Inflammatory macrophage (primary cell): Measurements from ENCODE around the gene NRG3.

Source experiments
- DNase-seq, 2 donors: peaks; one replicate each; pipeline ENCODE4 v3.0.0-alpha.2; 2020 to 2022

The NRG3 gene

DNA sequence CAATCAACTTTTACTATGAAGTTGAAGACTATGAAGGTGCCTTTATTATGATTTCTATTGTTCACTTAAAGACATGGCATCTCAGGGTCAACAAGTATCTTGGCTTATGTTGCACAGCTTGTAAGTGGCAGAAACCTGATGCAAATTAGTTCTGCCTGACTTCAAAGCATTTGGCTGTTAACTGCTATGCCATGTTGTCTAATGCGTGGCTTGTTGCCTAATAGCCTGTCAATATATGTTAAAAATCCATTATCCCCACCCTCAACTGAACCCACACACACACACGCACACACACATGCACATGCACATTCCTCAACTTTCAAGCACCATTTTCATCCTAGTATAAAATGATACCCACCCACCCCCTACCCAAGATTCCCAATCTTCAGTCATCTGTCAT, 217.1 kb downstream of the NRG3 start:
- DNase-seq: no peak

DNA sequence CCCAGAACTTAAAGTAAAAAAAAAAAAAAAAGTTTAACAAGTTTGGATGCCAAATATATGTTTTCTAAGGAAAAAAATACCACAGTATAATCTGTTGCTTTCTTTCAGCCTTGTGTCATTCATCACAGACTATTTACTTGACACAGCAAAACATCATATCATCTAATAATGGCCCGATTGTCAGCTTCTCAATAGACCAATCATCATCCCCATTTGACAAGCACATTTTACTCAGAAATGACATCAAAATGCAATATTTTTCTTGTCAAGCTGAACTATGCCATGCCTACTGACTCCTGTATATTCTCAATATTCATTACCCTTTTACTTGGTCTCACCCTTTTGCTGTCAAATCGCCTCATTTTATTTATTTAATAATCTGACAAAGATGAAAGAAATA, 249.7 kb downstream of the NRG3 start:
- DNase-seq: no peak

DNA sequence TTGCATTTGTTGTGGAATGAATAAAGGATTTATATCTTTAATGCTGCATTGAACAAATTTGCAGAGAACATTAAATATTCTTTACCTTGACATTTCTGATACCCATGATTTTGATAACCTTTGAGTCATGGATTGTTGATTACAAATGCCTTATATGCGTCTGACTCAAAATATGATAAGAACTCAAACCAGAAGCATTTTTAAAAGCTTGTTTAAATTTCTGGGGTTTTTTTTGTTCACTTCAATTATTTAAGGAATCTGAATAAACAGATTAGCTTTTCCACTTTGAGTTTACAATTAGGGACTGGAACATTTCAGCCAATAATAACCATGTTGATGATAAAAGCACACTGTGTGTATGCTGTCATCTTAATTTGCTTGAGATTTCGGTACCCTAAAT, 253.5 kb downstream of the NRG3 start:
- no peak for DNase-seq

DNA sequence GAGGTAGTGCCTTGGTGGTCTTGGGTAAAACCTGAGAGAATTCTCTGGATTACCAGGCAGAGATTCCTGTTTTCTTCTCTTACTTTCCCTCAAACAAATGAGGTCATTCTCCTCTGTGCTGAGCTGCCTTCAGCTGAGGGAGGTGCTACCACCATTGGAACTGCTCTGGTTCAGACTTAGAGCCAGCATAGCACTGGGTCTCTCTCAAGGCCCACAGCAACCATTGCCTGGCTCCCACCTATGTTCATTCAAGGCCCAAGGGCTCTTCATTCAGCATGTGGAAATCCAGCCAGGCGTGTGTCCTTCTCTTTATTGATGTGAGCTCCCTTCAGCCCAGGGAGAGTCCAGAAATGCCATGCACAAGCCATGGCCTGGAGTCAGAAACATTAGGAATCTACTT, 261.1 kb downstream of the NRG3 start:
- DNase-seq: no peak

DNA sequence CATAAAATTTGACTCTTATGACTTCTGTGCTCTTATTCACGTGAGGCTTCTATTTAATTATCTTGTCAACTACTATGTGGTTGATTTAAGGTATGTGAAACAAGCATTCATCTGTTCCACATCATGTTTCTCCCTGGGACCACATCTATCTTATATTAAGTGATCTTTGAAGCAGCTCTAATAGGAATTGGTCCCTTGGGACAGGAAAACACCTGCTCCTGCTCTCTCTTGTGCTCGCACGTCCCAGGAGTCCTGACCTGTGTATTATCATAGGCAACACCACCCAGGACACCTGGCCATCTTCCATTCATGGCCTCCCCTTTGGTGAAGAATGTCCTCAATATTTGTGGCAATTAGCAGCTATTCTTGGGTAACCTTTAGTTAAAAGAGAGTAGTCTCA, 269.2 kb downstream of the NRG3 start:
- no peak for DNase-seq

DNA sequence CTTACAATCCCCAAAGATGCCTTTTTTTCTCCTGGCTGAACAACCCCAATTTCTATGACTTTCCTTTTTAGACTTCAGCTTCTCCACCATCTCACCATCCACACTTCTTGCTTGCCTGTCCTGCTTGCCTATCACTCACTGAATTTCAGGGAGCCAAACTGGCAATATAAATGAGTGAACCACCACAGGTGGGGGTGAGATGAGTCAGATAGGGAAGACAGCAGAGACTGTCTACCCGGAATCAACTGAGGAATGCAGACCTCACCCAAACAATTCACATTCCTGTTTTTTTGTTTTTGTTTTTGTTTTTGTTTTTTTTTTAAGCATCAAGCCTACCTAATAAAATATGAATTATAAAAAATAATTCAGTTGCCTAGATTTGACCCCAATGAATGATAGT, 273.8 kb downstream of the NRG3 start:
- DNase-seq: no peak

DNA sequence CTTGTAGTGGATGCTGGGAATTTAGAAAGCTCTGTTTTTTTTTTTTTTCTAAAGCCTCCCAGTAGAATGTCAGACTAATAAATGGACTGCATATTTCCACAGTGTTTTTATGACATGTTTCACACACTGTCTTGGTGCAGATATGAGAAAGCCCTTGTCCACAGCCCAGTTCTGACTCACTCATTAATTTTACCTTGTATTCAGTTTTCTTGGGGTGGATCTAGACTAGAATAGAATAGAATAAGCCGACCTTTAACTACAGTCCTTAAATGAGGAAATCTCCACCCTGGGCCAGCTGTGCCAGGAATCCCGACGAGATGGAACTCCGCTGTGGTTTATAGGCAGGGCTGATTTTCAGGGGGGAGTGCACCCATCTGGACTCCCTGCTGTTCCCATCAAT, 274.7 kb downstream of the NRG3 start:
- DNase-seq: no peak

DNA sequence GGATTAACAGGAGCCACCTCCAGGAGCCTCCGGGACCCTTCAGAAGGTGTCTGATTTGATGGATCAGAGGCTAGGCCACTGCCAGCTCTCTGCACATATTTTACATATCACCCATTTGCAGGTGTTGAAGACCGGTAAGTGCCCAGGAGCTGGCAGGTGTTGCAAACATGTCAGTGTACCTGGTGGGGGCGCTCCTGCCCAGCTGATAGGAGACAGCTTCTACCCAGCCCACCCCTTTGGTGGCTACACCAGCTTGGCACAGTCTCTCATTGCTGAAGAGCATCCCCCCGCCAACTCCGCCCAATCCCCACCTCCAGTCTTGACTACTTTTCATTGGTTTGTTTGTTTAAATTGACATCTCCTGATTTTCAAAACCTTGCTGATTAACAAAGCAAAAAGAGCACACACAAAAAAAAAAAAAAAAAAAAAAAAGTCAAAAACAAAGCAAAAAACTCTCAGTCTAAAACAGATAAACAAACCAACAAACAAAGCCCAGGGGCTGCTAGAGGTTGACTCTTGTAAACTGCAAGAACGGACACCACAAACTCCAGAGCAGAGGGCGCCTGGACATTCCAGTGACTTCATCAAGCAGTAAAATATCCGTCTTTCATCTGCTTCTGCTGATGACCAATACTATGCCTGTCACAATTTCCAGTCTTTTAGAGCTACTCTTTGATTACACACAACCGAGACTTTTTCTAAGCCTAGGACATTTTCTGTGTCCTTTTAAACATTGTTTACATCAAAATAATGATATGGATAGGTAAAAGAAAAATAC, 275.3 kb downstream of the NRG3 start:
- no peak for DNase-seq

DNA sequence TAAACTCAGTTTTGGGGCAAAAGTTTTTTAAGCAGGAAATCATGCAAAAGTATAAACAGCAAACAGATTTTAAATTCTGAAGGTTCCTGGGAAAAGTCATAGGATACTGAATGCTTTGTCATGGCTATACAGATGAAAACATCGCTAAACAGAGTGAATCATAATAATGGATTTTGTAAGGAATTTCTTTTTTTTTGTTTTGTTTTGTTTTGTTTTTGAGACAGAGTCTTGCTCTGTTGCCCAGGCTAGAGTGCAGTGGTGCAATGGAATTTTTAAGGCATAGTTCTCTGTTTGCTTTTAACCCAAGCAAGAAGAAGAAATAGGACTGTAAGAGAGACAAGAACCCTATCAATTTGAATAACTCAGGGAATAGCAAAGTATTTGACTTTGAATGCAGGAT, 285.3 kb downstream of the NRG3 start:
- DNase-seq: no peak

DNA sequence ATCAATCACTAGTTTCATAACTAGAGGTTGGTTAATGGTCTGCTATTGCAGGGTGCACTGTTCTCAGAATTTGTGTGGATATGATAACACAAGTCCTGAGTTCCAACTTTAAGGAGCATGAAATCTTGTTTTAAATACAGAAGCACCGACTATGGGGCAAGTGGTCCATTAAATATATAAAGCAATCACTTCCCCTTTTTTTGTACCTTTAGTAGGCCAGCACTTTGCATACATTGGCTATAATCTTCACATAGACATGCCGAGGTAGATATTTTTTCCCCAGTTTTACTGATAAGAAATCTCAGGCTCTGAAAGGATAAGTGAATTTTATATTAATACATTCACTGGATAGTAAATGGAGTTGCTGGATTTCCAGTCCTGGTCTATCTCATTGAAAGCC, 286.3 kb downstream of the NRG3 start:
- DNase-seq: no peak

DNA sequence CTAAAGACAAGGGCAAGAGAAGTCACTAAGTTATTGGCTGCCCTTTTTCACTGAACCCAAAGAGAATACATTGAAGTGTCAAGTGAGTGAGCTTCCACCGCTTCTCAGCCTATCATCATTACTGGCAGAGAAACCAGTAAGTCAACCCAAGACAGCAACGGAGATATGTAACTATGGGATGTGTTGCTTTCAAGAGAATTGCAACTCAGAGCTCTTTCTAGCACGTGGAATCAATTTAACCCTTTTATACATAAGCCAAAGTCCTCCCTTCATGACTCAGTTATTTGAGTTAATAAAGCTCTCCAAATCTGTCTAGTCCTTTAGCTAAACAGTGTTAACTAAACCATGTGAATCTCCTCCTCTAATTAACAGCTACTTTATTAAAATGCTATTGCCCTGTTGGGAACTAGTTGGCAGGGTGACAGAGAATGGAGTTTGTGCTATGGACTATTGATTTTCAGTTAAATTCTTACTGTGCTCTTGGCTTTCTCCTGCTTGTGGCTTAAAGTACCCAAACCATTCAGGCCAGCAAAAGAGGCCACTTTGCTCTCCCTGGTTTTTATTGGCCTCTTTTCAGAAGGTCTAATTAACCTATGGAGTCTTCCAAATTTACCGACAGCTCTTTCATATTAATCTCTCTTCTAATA, 287.7 kb downstream of the NRG3 start:
- no peak for DNase-seq

DNA sequence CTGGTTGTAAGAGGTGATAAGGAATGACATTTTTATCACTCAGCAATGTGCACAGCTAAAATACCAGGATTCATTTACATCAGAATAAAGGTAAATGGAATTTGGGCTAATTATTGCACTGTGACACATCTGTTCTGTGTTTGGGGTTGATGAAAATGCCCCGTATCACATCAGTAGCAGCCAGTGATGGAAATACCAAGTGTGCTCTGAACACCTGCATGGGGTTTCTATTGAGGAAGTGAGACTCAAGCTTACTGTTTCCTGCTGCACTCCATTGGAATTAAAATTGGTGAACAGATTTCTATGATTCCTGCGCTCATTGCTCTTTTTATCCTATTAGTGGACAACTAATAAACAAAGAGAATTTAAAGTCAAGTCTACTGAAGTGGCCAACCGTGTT, 296.9 kb downstream of the NRG3 start:
- no peak for DNase-seq

DNA sequence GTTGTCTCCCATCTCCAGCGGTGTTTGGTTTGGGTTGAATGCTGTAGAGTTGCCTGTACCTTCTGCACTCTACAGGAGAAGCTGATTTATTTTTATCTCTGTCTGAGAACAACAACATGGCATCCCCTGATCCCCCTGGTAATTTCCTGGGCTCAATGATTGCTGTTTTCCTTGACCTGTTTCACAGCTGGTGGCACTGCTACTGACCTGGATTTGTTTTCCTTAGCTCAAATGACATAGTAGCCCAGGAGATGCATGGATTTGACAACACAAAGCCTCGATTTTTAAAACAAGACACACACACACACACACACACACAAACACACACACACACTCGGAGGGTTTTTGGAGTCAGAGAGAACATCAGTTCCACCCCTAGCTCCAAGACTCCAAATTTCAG, 301.6 kb downstream of the NRG3 start:
- no peak for DNase-seq

DNA sequence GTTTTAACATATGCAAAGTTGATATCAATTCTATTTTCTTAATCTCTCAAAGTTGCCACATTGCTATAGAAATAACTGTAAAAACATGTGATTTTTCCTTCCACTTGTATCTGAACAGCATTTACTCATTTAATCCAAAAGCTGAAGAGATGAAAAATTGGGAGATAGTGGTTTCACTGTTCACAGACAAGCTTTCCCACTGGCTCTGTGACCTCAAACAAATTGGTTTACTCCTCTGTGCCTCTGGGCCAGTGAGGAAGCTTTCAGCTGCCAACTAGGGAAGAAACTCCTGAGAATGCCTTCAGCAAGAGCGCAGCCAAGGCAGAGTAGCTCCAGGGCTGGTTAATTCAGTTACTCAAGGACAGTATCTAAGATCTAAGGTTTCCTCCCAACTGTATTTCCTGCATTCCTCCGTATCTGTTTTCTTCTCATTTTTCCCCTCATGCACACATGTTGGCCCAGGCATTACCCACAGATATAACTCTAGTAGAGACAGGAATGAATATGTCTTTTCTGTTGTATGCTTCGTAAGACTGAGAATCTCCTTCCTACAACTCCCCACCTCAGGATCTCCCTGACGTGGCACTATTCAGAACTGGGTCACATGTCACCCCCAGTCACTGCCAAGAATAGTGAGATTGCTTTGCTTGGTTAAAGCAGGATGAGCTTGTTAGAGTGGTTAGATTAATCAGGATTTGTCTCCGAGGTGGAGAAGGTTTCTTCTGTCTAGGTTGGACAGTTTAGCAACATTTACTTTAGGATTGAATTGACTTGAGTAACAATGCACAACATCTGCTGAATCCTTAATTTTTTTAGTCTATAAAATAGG, 315.7 kb downstream of the NRG3 start:
- DNase-seq: no peak

DNA sequence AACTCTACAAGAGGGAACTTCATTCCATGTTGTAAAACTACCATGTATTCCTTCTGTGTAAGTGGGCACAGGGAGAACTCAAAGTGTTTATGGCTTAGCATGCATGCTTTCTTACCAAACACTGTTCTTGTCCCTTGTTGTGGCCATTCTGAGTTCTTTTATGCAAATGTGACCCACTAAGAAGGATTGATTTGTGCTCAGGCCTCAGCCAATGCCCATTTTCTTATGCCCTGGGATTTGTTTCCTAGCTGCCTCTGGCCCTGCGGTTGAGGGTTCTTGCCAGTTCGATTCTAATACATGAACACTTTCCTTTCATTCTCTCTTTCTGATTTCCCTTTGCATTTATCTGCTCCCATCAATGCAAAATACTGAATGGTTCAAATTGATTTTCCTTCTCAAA, 316.7 kb downstream of the NRG3 start:
- DNase-seq: no peak

DNA sequence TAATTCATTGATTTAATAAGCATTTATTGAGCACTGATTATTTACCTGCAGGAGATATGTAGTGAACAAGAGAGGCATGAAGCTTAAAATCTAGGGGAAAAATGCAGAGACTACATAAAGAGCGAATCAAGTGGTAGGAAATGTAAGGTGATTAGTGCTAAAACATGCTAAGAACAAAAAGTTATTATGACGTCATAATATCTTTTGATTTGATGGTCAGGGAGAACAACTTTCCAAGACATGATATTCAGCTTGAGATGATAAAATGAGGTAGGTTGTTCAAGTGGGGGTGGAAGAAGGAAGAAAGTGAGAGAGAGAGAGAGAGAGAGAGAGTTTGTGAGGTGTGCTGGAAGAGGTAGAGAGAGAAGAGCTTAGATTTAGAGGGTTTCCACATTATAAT, 317.7 kb downstream of the NRG3 start:
- no peak for DNase-seq

DNA sequence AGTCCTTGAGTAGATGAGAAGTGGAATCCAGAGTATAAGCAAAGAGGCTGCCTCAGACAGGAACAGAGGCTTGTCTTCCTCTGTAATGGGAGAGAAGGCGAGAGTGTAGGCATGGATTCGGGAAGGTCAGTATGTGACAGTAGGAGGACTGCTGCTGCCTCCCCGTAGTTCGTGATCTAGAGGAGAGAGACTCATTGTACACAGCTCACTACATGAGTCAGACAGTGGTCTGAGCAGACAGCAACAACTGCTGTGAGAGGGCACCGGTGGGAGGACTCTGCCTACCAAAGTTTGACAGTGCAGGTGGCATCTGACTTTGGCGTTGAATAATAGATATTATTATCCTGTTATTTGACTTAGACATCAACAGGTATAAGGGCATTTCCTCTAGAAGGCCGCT, 319.4 kb downstream of the NRG3 start:
- no peak for DNase-seq

DNA sequence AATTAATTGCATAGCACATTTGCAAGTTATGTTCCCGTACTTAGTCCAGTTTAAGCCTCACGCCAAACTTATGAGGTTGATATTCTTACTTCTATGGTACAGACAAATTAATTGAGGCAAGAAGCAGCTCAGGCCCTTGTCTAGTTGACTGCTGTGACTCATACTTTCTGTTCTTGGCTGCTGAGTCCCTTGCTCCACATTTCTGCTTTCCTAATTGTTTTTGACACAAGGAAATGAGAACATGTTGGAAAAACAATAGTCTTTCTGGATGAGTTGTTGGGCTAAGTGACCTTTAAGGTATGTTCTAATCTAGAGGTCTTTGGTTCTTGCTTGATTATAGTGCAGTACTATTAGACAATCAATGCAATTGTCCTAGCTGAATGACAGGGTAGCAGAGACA, 331.8 kb downstream of the NRG3 start:
- DNase-seq: no peak

DNA sequence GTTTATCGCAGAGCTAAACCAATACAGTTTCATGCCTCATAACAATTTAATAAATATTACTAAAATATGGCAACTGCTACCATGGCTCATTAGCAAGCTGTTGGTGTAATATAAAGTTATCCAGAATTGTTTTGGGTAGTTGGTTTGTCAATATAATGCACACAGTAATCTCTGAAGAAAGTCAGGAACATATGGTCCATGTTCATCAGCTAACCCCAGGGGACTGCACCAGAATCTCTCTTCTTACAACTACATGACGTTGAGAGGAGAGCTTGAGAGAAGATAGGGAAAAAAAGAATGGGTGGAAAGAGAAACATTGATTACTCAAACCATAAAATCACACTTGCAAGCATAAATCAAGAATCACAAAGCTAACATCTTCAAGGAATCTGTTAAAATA, 333.7 kb downstream of the NRG3 start:
- no peak for DNase-seq

DNA sequence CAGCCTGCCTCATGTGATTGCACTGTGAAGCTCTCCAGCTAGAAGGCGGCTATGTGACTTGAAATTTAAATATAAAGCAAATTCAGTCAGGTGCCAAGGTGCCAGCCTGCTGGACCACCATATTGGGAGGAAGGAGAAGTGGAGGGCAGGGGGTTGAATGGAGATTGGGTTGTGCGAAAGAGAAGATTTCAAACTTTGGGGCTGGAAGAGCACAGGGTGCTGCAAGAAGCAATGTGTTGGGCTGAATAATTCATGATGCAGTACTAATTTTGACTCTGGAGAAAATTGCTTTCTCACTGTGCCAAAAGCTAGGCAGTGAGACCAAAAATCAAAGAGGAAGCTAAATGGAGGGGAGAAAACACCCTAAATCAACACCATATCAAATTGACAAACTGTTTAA, 335.3 kb downstream of the NRG3 start:
- DNase-seq: no peak

DNA sequence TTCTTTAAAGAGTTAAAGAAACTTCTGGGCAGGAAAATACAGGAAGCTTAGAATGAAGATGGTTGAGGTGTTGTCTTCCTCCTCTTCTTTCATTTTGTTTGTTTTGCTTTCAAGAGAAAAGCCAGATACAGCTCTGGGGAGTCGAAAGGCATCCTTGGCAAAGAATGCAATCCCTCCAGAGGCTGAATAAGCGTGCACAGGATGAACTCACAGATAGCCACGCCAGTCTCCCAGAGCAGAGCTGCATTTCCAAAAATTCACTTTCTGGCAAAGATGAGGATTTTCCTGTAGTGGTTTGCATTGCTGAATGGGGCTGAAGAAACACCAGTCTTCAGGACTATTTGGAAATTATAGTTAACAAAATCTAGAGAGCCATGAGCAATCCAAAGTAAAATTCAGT, 336.4 kb downstream of the NRG3 start:
- no peak for DNase-seq

DNA sequence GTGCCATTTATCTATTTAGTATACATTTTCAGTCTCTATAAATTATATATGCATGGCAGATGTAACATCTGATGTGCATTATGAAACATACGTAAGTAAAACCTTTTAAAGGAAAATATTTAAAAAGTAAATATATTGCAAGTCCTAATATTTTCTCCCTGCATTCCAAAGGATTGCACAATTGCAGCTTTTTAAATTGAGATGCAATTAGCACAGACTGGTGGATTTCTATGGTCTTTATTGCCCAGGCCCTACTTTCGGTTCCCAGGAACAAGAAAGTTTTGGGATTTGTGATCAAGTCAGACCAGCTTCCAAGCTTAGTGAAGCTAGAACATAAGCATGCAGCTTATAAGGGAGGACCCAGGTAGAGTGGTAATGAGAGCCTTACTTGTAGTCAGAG, 337.8 kb downstream of the NRG3 start:
- no peak for DNase-seq

DNA sequence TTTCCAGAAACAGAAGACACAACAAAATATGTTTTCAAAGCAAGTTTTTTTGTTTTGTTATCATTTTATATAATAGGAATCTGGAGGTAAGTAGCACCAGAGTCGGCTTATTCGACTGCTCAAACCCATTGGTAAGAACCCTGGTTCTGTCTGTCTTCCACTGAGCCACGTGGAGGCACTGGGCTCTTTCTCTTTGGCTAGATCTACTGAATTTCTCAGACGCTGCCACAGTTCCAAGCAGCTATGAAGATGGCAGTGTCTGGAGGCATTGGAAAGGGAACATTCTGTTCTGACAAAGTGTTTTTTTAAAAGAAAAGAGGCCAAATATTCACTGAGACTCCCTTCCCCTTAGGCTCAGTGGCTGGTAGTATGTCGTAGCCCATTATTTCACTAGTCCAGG, 338.8 kb downstream of the NRG3 start:
- no peak for DNase-seq

DNA sequence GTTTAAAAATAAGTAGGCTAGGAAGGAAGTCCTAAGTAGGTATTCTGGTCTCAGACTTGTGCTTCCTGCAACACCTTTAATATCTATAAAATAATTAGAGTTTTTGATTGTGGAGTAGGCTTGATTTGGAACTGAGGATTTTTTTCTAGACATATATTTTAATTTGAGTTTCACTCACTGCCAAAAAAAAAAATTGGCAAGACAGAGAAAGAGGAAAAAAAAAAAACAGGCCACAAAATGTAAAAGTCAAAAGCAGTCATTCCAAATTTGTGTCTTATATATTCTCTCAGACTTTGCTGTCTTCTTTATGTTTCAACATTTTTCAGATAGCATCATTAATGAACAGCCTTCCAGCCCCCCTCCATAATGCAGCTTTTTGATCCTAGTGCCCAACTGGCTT, 346.1 kb downstream of the NRG3 start:
- DNase-seq: no peak
